GM12878 (cell line): ENCODE data around the gene ANKRD42. TPM values are rescaled to one million over a fixed set of nuclear protein-coding genes. Genes with fewer than 3 reads are reported as not detected.
"Not testable (repeated sequence)": the region's sequence is repeated elsewhere in the genome, so short reads cannot be mapped to it uniquely, and the experiment has no call there.

Experiments
- ATAC-seq: fragments of 200-7000 bp; cut with Tn5 transposase; 3 replicates; pipeline ENCODE4 v1.9.1; 2020; ENCODE audit warnings: mild to moderate bottlenecking, moderate library complexity
- BruUV-seq: library from RNA; stranded (reverse); fragments of 400-500 nt; replicated peaks from 2 replicates; lab custom pipeline; 2021; lab: Mats Ljungman, UMichigan
- CTCF ChIA-PET: fragments of 300-600 bp; sonication (Branson Sonifier 250); formaldehyde crosslinking; extraction: SDS; loops from one replicate; lab custom pipeline; 2021; ENCODE audit warnings: inconsistent platforms; lab: Yijun Ruan, JAX
- POLR2A ChIA-PET: fragments of 350-600 bp; formaldehyde crosslinking; extraction: SDS; loops from one replicate; lab custom pipeline; 2021; ENCODE audit warnings: inconsistent platforms; lab: Charles Lee
- RAD21 ChIA-PET: fragments of 300-600 bp; sonication (Branson Sonifier 250); formaldehyde crosslinking; loops from one replicate; lab custom pipeline; 2023; ENCODE audit warnings: antibody characterized with exemption; ENCODE audit not compliant: unreplicated experiment; lab: Charles Lee
- SMC1A ChIA-PET: fragments of 300-600 bp; sonication (Branson Sonifier 250); formaldehyde crosslinking; loops from one replicate; lab custom pipeline; 2023; ENCODE audit not compliant: unreplicated experiment, uncharacterized antibody; lab: Charles Lee
- DNase-seq: peaks from one replicate; pipeline ENCODE4 v3.0.0-alpha.2; 2011; ENCODE audit warnings: low read depth, low spot score
- FAIRE-seq: peaks from 3 replicates; lab custom pipeline; 2011; peaks lifted over from hg19 to GRCh38; lab: Jason Lieb, UNC
- H2AFZ ChIP-seq: 2 replicates; pipeline ENCODE4 v1.6.0; 2011; ENCODE audit warnings: low read depth, low read length, control low read depth; ENCODE audit not compliant: control insufficient read depth
- H3K27ac ChIP-seq: 2 replicates; pipeline ENCODE4 v1.5.1; 2011; ENCODE audit warnings: control low read depth; ENCODE audit not compliant: control insufficient read depth, insufficient read depth
- H3K27me3 ChIP-seq, 2 experiments: replicated peaks in 1 of 2; 2 replicates each; pipeline versions ENCODE4 v1.6.0 to v1.6.1; 2011; ENCODE audit warnings: low read length in 1 of 2; ENCODE audit not compliant: control insufficient read depth in 2 of 2, insufficient read depth in 2 of 2
- H3K36me3 ChIP-seq, 2 experiments: 2 replicates each; pipeline ENCODE4 v1.5.1; 2011; ENCODE audit warnings: low read length in 1 of 2; ENCODE audit not compliant: control insufficient read depth in 2 of 2, insufficient read depth in 2 of 2
- H3K4me1 ChIP-seq: 2 replicates; pipeline ENCODE4 v1.6.1; 2011; ENCODE audit warnings: mild to moderate bottlenecking, low read length, moderate library complexity, mixed read lengths; ENCODE audit not compliant: control insufficient read depth, insufficient read depth
- H3K4me2 ChIP-seq: 2 replicates; pipeline ENCODE4 v1.6.0; 2011; ENCODE audit warnings: control low read depth; ENCODE audit not compliant: control insufficient read depth, insufficient read depth
- H3K4me3 ChIP-seq: fragments of 200-600 bp; sonication (generic); 2 replicates; pipeline ENCODE4 v1.5.1; 2016
- H3K79me2 ChIP-seq: 2 replicates; pipeline ENCODE4 v1.6.0; 2011; ENCODE audit warnings: low read length; ENCODE audit not compliant: control insufficient read depth, insufficient read depth
- H3K9ac ChIP-seq: 2 replicates; pipeline ENCODE4 v1.8.0; 2011; ENCODE audit warnings: low read length, control low read depth, mixed read lengths; ENCODE audit not compliant: control insufficient read depth, insufficient read depth
- H3K9me3 ChIP-seq: replicated peaks from 3 replicates; pipeline ENCODE4 v1.5.1; 2011; ENCODE audit warnings: mild to moderate bottlenecking, low read length; ENCODE audit not compliant: control insufficient read depth, insufficient read depth
- H4K20me1 ChIP-seq: 2 replicates; pipeline ENCODE4 v1.6.0; 2011; ENCODE audit not compliant: control insufficient read depth, insufficient read depth
- CHD2 ChIP-seq: IDR thresholded peaks from 2 replicates; pipeline ENCODE4 v1.6.1; 2011; ENCODE audit warnings: low read depth, low read length, improper control_type of control experiment, borderline replicate concordance
- CREM ChIP-seq: IDR thresholded peaks from 2 replicates; pipeline ENCODE4 v1.6.1; 2014; ENCODE audit warnings: antibody characterized with exemption, low read depth
- MYC ChIP-seq: IDR thresholded peaks from 2 replicates; pipeline ENCODE4 v1.6.1; 2011; ENCODE audit warnings: mild to moderate bottlenecking, low read length, moderate library complexity, inconsistent platforms; ENCODE audit not compliant: insufficient read depth, insufficient replicate concordance, insufficient read length, severe bottlenecking
- PAX5 ChIP-seq: IDR thresholded peaks from 2 replicates; pipeline ENCODE4 v1.6.1; 2011; ENCODE audit warnings: low read depth, low read length, borderline replicate concordance
- SMARCA5 ChIP-seq: fragments of 450-650 bp; IDR thresholded peaks from 2 replicates; pipeline ENCODE4 v1.6.1; 2017; ENCODE audit warnings: mild to moderate bottlenecking
- USF1 ChIP-seq: IDR thresholded peaks from 2 replicates; pipeline ENCODE4 v1.6.1; 2011; ENCODE audit warnings: borderline replicate concordance, low read depth, mild to moderate bottlenecking, moderate library complexity, mixed read lengths, low read length; ENCODE audit not compliant: insufficient read depth; ENCODE audit errors: extremely low read length
- WGBS: methylation state at CpG from one replicate; pipeline ENCODE4 v1.1.6; 2016; ENCODE audit warnings: low lambda C conversion rate; ENCODE audit not compliant: insufficient replicate concordance, insufficient coverage; ENCODE audit errors: missing lambda C conversion rate; 5-methylcytosine and 5-hydroxymethylcytosine counted together
- in situ Hi-C: fragments of 300-500 bp; cut with MboI; formaldehyde crosslinking; loops from 9 replicates; pipeline ENCODE4 v1.14.3; 2018; ENCODE audit warnings: mixed read lengths
- intact Hi-C: fragments of 100-400 bp; cut with micrococcal nuclease; formaldehyde crosslinking; loops from one replicate; pipeline ENCODE4 v1.14.2; 2022; ENCODE audit not compliant: unreplicated experiment
- polyA plus RNA-seq, 11 experiments: library from polyadenylated mRNA; depleted of rRNA in 4 of 11; unstranded in 6 of 11; stranded (reverse) in 5 of 11; fragments of >200 nt; fragmentation: Nextera tagmentation in 4 of 11; fragmentation: Illumina TruSeq in 1 of 11; extraction: Ambion mirVana in 4 of 11; extraction: Trizol in 1 of 11; gene quantifications; 1 replicate in 1 of 11; 2 replicates in 10 of 11; pipeline versions ENCODE4 v1.2.1 to v1.2.3, GENCODE V29; 2011 to 2016; ENCODE audit warnings: inconsistent platforms in 2 of 11, missing spikeins in 2 of 11, low read depth in 1 of 11
- total RNA-seq, 4 experiments: library from RNA; depleted of rRNA in 3 of 4; stranded (reverse); fragments of >200 nt in 3 of 4; fragmentation: Illumina TruSeq in 1 of 4; extraction: Trizol in 1 of 4; gene quantifications; 2 replicates each; pipeline versions ENCODE4 v1.2.1 to v1.2.3, GENCODE V29; 2013 to 2021

Gene ANKRD42
- total and polyA plus RNA-seq, 10 of the 15 experiments (the other 5 are each of a cell fraction or from before 2014, with no cell fraction given), result 0.68 to 3.2 (median 2.0) TPM

- TF ChIP-seq CREM (no peak), PAX5 (no peak), SMARCA5 (no peak), CHD2 (no peak), MYC (no peak), USF1 (no peak)
Observed at GRCh38 chr11:83265331-83265730, 71.8 kb downstream of the ANKRD42 start (continued).

- SMC1A ChIA-PET, DNase-seq, FAIRE-seq, H3K79me2 ChIP-seq, RAD21 ChIA-PET, BruUV-seq, H3K27ac ChIP-seq, POLR2A ChIA-PET, H3K27me3 ChIP-seq, intact Hi-C loops, ATAC-seq, H3K9me3 ChIP-seq, H3K4me3 ChIP-seq, H3K9ac ChIP-seq, H3K4me1 ChIP-seq, in situ Hi-C loops, H3K4me2 ChIP-seq, H2AFZ ChIP-seq, H4K20me1 ChIP-seq: not testable (repeated sequence)
- WGBS, result 73% methylated on average over 2 of the region's 2 CpGs
- peaks cover 2 to 15% of the 10 kb centered on the region in 2 experiments; a peak in 3 of 4 replicates for H3K36me3 ChIP-seq
- CTCF ChIA-PET, result interaction anchor here (0.9 to 1.5 kb wide), 2 partner anchors 18 to 24 kb away, joined by 3 to 4 read pairs; no protein-coding TSS in a partner anchor
Observed at GRCh38 chr11:83269080-83269479, 75.6 kb downstream of the ANKRD42 start.

DNA sequence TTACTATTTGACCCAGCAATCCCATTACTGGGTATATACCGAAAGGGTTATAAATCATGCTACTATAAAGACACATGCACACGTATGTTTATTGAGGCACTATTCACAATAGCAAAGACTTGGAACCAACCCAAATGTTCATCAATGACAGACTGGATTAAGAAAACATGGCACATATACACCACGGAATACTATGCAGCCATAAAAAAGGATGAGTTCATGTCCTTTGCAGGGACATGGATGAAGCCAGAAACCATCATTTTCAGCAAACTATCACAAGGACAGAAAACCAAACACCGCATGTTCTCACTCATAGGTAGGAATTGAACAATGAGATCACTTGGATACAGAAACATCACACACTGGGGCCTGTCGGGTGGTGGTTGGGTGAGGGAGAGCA, 78.2 kb downstream of the ANKRD42 start:
- in situ Hi-C loops, H3K4me3 ChIP-seq, H4K20me1 ChIP-seq, H3K4me2 ChIP-seq, SMC1A ChIA-PET, H3K27ac ChIP-seq, FAIRE-seq, RAD21 ChIA-PET, H2AFZ ChIP-seq, H3K9me3 ChIP-seq, DNase-seq, BruUV-seq, H3K4me1 ChIP-seq, CTCF ChIA-PET, H3K79me2 ChIP-seq, POLR2A ChIA-PET, H3K9ac ChIP-seq, H3K27me3 ChIP-seq, ATAC-seq: not testable (repeated sequence)
- intact Hi-C loops, result loop anchor here (2.0 kb wide), 1 partner anchor 21 kb away; no protein-coding TSS in a partner anchor
- WGBS, result over 99% methylated on average over 5 of the region's 5 CpGs
- peaks cover 0 to 24% of the 10 kb centered on the region in 2 experiments; a peak in 3 of 4 replicates for H3K36me3 ChIP-seq
